Measurements from ENCODE around the gene TOMT. TPM values are rescaled to one million over a fixed set of nuclear protein-coding genes. Genes with fewer than 3 reads are reported as not detected.

The TOMT gene
- polyA plus RNA-seq, 3 donors = not detected

GRCh38 chr11:72127923-72128322 is 22.2 kb downstream of the TOMT start:
- Histone ChIP-seq H3K9me3 (replicated peaks in 1 of 2; ENCODE audit: control insufficient read depth in 1 of 2, insufficient read depth in 1 of 2, low read length in 2 of 2) (peaks cover 5% of the 10 kb centered on the region in 2 donors), H3K4me3 (replicated peaks in 1 of 3; ENCODE audit: low read depth in 2 of 3, low read length in 3 of 3) (no peak overlapping the region), H3K4me1 (ENCODE audit: control insufficient read depth in 1 of 2, insufficient read depth in 2 of 2, low read length in 2 of 2) (peaks cover 44 to 49% of the 10 kb centered on the region in 2 donors), H3K36me3 (replicated peaks in 1 of 2; ENCODE audit: control insufficient read depth in 1 of 2, insufficient read depth in 2 of 2, low read length in 2 of 2) (no peaks in the 10 kb centered on the region), H3K27me3 (ENCODE audit: control insufficient read depth in 2 of 2, insufficient read depth in 2 of 2, low read length in 2 of 2) (no peaks in the 10 kb centered on the region), H3K4me2 (replicated peaks; ENCODE audit: extremely low read depth, low read length, poor library complexity, severe bottlenecking) (no peak overlapping the region), H3K9ac (ENCODE audit: insufficient read depth, low read length, poor library complexity, severe bottlenecking) (no peak overlapping the region), H3K79me2 (ENCODE audit: insufficient read depth, low read length) (no peaks in the 10 kb centered on the region), H3K27ac (ENCODE audit: low read depth in 1 of 2, low read length in 2 of 2) (no peak overlapping the region), H2AFZ (ENCODE audit: insufficient read depth, low read depth, low read length, poor library complexity, severe bottlenecking) (no peak overlapping the region), H4K20me1 (ENCODE audit: insufficient read depth, low read length) (no peaks in the 10 kb centered on the region)
- no peak overlapping the region for H3K27ac Mint-ChIP-seq
- peaks cover 9 to 20% (median 13%) of the 10 kb centered on the region in 7 donors for H3K9me3 Mint-ChIP-seq
- peaks cover 60% of the 10 kb centered on the region for H3K4me1 Mint-ChIP-seq
- peaks cover 0 to 2% (median 0%) of the 10 kb centered on the region in 3 donors for H3K27me3 Mint-ChIP-seq (ENCODE audit: low read depth in 3 of 3)
- no peak for DNase-seq
- H3K4me3 Mint-ChIP-seq = no peak overlapping the region
- TF ChIP-seq CTCF (IDR thresholded peaks at IDR 0.05) = no peak
- peaks cover 12 to 17% of the 10 kb centered on the region in 2 donors for H3K36me3 Mint-ChIP-seq
- WGBS (ENCODE audit: insufficient coverage) = no CpG with 5 or more reads among the region's 2 CpGs
- intact Hi-C loops (cut with micrococcal nuclease) = no loop called here

- H3K4me3 ChIP-seq (replicated peaks in 1 of 3; ENCODE audit: low read depth in 2 of 3, low read length in 3 of 3) = no peak overlapping the region
- intact Hi-C loops (cut with micrococcal nuclease) = no loop called here
- Mint-ChIP-seq H3K27me3 (ENCODE audit: low read depth in 3 of 3) (peaks cover 0 to 2% (median 2%) of the 10 kb centered on the region in 3 donors), H3K27ac (peak overlapping the region in 1 of 7 donors; percentile 30), H3K9me3 (peaks cover 9 to 20% (median 15%) of the 10 kb centered on the region in 7 donors), H3K36me3 (peaks cover 12 to 16% of the 10 kb centered on the region in 2 donors), H3K4me3 (no peak overlapping the region), H3K4me1 (peaks cover 61% of the 10 kb centered on the region)
- no peaks in the 10 kb centered on the region for H4K20me1 ChIP-seq (ENCODE audit: insufficient read depth, low read length)
- no peak for DNase-seq
- WGBS (ENCODE audit: insufficient coverage) = 86% methylated on average over 1 of the region's 3 CpGs
- H2AFZ ChIP-seq (ENCODE audit: insufficient read depth, low read depth, low read length, poor library complexity, severe bottlenecking) = no peak overlapping the region
- H3K4me2 ChIP-seq (replicated peaks; ENCODE audit: extremely low read depth, low read length, poor library complexity, severe bottlenecking) = no peak overlapping the region
- peaks cover 52 to 56% of the 10 kb centered on the region in 2 donors for H3K4me1 ChIP-seq (ENCODE audit: control insufficient read depth in 1 of 2, insufficient read depth in 2 of 2, low read length in 2 of 2)
- H3K27ac ChIP-seq (ENCODE audit: low read depth in 1 of 2, low read length in 2 of 2) = no peak overlapping the region
- H3K9ac ChIP-seq (ENCODE audit: insufficient read depth, low read length, poor library complexity, severe bottlenecking) = no peak overlapping the region
- no peaks in the 10 kb centered on the region for H3K27me3 ChIP-seq (ENCODE audit: control insufficient read depth in 2 of 2, insufficient read depth in 2 of 2, low read length in 2 of 2)
- H3K36me3 ChIP-seq (replicated peaks in 1 of 2; ENCODE audit: control insufficient read depth in 1 of 2, insufficient read depth in 2 of 2, low read length in 2 of 2) = no peaks in the 10 kb centered on the region
- H3K9me3 ChIP-seq (replicated peaks in 1 of 2; ENCODE audit: control insufficient read depth in 1 of 2, insufficient read depth in 1 of 2, low read length in 2 of 2) = peaks cover 3 to 5% of the 10 kb centered on the region in 2 donors
- no peak for TF ChIP-seq CTCF (IDR thresholded peaks at IDR 0.05)
- no peaks in the 10 kb centered on the region for H3K79me2 ChIP-seq (ENCODE audit: insufficient read depth, low read length)
These were observed 23.7 kb downstream of the TOMT start for GRCh38 chr11:72129381-72129780.
